NB4 (cell line): ENCODE data around the gene ZRANB3.

Experiments
- POLR2A ChIP-seq: IDR thresholded peaks from 2 replicates; pipeline ENCODE4 v1.6.1; 2011; ENCODE audit warnings: mild to moderate bottlenecking; ENCODE audit not compliant: insufficient read length; ENCODE audit errors: extremely low read depth
- TF ChIP-seq, protein P1 (sequence below): IDR thresholded peaks from one replicate; pipeline ENCODE4 v1.5.1; 2012; ENCODE audit warnings: low read depth, low read length
- TF ChIP-seq, protein P2 (sequence below): IDR thresholded peaks from 2 replicates; pipeline ENCODE4 v1.6.1; 2011; ENCODE audit warnings: low read depth, low read length

DNA sequence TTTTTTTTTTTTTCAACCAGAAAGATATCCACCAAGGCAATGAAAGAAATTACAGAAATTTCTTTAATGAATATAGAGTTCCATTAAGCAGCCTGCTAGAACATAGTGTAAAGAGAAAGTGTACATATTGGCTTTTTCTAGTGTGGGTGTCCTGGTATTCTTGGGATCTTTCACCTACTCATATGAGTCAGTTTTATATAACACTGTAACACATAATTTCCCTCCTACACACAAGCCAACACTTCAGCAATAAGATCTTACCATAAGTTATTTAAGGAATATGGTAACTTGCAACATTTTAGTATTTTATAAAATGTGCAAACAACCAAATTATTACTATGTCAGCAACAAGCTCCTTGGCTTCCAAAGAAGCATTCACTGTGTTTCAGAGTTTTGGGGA lies 59.9 kb downstream of the ZRANB3 start:
- no peak for TF ChIP-seq POLR2A
- TF ChIP-seq, protein P1, sequence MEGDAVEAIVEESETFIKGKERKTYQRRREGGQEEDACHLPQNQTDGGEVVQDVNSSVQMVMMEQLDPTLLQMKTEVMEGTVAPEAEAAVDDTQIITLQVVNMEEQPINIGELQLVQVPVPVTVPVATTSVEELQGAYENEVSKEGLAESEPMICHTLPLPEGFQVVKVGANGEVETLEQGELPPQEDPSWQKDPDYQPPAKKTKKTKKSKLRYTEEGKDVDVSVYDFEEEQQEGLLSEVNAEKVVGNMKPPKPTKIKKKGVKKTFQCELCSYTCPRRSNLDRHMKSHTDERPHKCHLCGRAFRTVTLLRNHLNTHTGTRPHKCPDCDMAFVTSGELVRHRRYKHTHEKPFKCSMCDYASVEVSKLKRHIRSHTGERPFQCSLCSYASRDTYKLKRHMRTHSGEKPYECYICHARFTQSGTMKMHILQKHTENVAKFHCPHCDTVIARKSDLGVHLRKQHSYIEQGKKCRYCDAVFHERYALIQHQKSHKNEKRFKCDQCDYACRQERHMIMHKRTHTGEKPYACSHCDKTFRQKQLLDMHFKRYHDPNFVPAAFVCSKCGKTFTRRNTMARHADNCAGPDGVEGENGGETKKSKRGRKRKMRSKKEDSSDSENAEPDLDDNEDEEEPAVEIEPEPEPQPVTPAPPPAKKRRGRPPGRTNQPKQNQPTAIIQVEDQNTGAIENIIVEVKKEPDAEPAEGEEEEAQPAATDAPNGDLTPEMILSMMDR = no peak
- TF ChIP-seq, protein P2, sequence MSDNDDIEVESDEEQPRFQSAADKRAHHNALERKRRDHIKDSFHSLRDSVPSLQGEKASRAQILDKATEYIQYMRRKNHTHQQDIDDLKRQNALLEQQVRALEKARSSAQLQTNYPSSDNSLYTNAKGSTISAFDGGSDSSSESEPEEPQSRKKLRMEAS = no peak
